SIG-M5 treated with dmso at 0.1 percent for 504 hours (cell line): Measurements from ENCODE around the gene OR5D16.
"Not testable (repeated sequence)": the region's sequence is repeated elsewhere in the genome, so short reads cannot be mapped to it uniquely, and the experiment has no call there.

Experiments
- DNase-seq: peaks from one replicate; lab custom pipeline; 2025; ENCODE audit not compliant: unreplicated experiment; lab: John Stamatoyannopoulos, UW

OR5D16 gene

GRCh38 chr11:55838452-55838851 lies at the start of gene OR5D16:
TSS of gene OR5D16 (plus strand) at chr11:55838752. CDS start at chr11:55838752, 0 bp downstream.
- DNase-seq, result no peak

- DNase-seq, result no peak
Measured at GRCh38 chr11:55791606-55792005, 46.9 kb upstream of the OR5D16 start.

- DNase-seq, result no peak
Measured at GRCh38 chr11:55793321-55793720, 45.2 kb upstream of the OR5D16 start.

DNA sequence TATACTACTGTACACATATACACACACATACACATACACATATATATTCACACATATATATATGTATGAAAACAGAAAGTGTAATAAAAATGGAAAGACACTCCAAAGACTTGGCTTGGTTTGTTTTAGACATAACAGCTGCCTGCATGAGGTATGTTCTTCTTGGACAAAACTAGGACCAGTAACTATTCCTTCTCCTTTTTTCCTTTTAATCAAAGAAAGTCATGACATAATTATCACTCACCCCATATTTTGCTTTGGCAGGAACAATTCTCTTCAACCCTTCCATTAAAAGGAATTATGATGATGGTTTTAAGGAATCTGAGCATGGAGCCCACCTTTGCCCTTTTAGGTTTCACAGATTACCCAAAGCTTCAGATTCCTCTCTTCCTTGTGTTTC lies 43.3 kb upstream of the OR5D16 start, which contains the start of gene OR5D14:
TSS of gene OR5D14 (plus strand) at position 301 of the 400 bp plus-strand sequence. CDS start at position 301, 0 bp downstream.
- DNase-seq, result no peak

- no peak for DNase-seq
Measured at GRCh38 chr11:55806248-55806647, 32.3 kb upstream of the OR5D16 start.

GRCh38 chr11:55811067-55811466 lies 27.5 kb upstream of the OR5D16 start, which contains the start of gene OR5L1:
TSS of gene OR5L1 (plus strand) at chr11:55811367. CDS start at chr11:55811467, 100 bp downstream.
- DNase-seq, result no peak

DNA sequence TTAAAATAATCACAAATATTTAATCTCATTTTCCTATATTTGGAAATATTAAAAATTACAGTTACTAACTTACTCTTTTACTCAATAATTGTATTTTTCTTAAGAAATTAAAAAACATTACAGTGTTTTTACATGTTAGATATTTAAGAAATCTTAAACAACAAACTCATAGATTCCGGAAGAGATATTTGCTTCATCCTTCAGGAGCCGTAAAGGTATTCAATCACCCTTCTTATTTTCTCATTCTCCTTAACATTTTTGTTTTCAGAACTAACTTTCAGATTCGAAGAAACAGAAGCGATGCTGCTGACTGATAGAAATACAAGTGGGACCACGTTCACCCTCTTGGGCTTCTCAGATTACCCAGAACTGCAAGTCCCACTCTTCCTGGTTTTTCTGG lies 19.2 kb upstream of the OR5D16 start, which contains the start of gene OR5D18:
TSS of gene OR5D18 (plus strand) at position 301 of the 400 bp plus-strand sequence. CDS start at position 301, 0 bp downstream.
- DNase-seq, result no peak

GRCh38 chr11:55826919-55827318 lies 11.6 kb upstream of the OR5D16 start, which contains the start of gene OR5L2:
TSS of gene OR5L2 (plus strand) at chr11:55827219. CDS start at chr11:55827219, 0 bp downstream.
- no peak for DNase-seq

DNA sequence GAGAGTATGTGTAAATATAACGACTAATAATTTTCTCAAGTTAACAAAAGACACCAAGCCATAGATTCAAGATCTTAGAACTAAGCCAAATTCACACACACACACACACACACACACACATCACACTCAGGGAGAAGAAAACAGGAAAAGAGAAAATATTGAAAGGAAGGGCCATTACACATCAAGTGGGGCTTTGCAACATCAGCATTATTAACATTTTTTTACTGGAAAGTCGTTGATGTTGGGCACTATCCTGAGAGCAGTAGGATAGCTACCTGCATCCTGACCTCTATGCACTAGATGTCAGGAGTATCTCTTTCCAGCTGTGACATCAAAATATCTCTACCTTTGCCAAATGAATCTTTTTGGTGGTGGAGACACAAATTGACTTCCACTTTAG lies 8.9 kb downstream of the OR5D16 start:
- no peak for DNase-seq

- no peak for DNase-seq
Measured at GRCh38 chr11:55849037-55849436, 10.5 kb downstream of the OR5D16 start.

DNA sequence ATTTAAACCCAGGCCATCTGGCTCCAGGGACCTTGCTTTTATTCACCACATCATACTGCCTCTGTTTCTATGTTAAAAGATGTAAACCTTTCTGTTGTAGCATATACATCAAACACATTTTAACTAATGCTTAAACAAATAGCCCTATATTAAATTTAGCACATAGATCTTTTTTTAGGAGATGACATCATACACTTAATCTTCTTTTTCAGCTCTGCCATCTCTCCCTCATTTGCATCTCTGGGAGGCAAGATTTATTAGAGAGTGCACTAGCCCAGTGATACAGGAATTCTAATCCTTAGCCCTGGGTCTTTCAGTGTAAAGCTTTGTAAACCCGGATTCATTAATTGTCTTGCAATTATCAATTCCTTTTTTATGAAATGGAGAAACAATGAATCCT lies 13.6 kb downstream of the OR5D16 start:
- DNase-seq, result no peak

- DNase-seq, result no peak
Measured at GRCh38 chr11:55854704-55855103, 16.2 kb downstream of the OR5D16 start.

DNA sequence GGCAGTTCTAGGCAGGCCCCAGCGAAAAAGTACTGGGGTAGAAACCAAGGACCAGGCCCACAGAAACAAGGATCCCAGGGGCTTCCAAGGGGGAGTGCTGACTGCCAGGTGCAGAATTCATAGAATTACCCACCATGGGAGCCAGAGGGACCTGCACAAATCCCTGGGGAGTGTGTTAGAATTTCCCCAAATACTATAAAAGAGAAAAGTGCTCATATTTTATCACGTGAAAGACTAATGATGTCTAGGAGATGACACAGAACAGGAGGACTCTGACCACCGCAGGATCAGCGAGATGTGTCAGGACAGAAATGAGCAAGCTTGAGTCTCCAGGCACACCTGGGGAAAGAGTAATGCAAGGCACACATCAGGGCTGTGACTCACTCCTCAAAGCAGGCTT lies 28.8 kb downstream of the OR5D16 start:
- DNase-seq, result not testable (repeated sequence)

DNA sequence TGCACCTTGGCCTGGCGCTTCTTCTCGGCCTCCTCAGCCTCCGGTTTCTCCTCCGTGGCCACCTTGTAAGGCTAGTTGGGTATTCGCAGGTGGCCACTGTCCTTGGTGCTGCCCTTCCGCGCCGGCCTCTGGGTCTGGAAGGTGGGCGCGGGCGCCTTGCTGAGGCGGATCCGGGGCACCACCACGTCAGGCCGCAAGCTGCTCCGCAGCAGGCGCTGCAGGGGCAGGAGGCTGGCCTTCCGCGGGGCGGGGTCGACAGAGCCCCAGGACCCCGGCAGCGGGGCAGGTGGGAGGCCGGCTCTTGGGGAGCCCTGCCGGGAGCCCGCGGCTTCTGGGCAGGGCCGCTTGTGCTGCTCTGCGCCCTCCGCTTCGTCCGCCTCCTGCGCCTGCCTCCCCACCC lies 34.2 kb downstream of the OR5D16 start:
- not testable (repeated sequence) for DNase-seq

GRCh38 chr11:55873146-55873545 lies 34.6 kb downstream of the OR5D16 start:
- not testable (repeated sequence) for DNase-seq

GRCh38 chr11:55882997-55883396 lies 44.4 kb downstream of the OR5D16 start, which contains the start of gene TRIM51:
TSS of gene TRIM51 (plus strand) at chr11:55883297. CDS start at chr11:55885429, 2,132 bp downstream.
- not testable (repeated sequence) for DNase-seq

DNA sequence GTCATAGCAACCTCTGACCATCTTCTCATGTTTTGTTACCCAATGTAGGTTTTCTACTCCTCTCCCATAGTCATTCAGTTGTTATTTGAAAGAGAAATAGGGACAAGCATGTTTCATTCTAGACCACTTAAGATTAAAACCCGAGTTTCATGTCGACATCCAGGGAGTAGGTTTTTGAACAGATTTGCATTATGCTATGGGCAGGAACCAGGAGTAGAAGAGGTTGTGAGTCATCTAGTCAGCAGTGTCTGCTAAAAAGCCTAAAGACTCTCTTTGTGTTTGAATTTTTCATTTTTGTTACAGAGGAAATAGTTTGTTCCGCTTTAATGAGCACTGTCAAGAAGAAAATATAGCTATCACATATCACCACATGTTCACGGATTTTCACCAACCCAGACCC lies 46.4 kb downstream of the OR5D16 start:
- DNase-seq, result not testable (repeated sequence)

DNA sequence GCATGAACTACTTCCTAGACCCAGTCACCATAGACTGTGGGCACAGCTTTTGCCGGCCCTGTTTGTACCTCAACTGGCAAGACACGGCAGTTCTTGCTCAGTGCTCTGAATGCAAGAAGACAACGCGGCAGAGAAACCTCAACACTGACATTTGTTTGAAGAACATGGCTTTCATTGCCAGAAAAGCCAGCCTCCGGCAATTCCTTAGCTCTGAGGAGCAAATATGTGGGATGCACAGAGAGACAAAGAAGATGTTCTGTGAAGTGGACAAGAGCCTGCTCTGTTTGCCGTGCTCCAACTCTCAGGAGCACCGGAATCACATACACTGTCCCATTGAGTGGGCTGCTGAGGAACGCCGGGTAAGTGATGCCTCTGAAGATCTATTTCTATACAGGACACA lies 46.9 kb downstream of the OR5D16 start:
- not testable (repeated sequence) for DNase-seq
